Endothelial cell of umbilical vein (primary cell): Measurements from ENCODE around the gene ERBB4. TPM values are rescaled to one million over a fixed set of nuclear protein-coding genes. Genes with fewer than 3 reads are reported as not detected.

Experiments used
- BruUV-seq: library from RNA; stranded (reverse); fragments of 400-500 nt; replicated peaks from 2 replicates; lab custom pipeline; 2021; lab: Mats Ljungman, UMichigan
- CTCF ChIA-PET: fragments of 300-600, 350-600 bp; sonication (Branson Sonifier 250); formaldehyde crosslinking; loops from one replicate; lab custom pipeline; 2021; ENCODE audit warnings: antibody characterized with exemption, inconsistent platforms; lab: Charles Lee
- POLR2A ChIA-PET: fragments of 300-600, 350-600 bp; sonication (Branson Sonifier 250); formaldehyde crosslinking; loops from one replicate; lab custom pipeline; 2021; ENCODE audit warnings: antibody characterized with exemption, inconsistent platforms; lab: Charles Lee
- DNase-seq: peaks from one replicate; pipeline ENCODE4 v3.0.0-alpha.2; 2011; ENCODE audit warnings: low read depth, low spot score
- FAIRE-seq: peaks from 2 replicates; lab custom pipeline; 2011; peaks lifted over from hg19 to GRCh38; lab: Jason Lieb, UNC
- H2AFZ ChIP-seq: 2 replicates; pipeline ENCODE4 v1.6.0; 2012; ENCODE audit warnings: low read depth, low read length, control low read depth, inconsistent platforms
- H3K27ac ChIP-seq: 2 replicates; pipeline ENCODE4 v1.5.1; 2011; ENCODE audit warnings: low read depth, mild to moderate bottlenecking, control low read depth, low read length, moderate library complexity; ENCODE audit not compliant: insufficient read depth
- H3K27me3 ChIP-seq, 2 experiments: 2 replicates each; pipeline versions ENCODE4 v1.6.0 to v1.6.1; 2011; ENCODE audit warnings: low read length in 2 of 2, mixed read lengths in 1 of 2; ENCODE audit not compliant: control insufficient read depth in 2 of 2, insufficient read depth in 2 of 2
- H3K36me3 ChIP-seq, 2 experiments: 2 replicates in 1 of 2; 3 replicates in 1 of 2; pipeline ENCODE4 v1.5.1; 2011; ENCODE audit warnings: low read length in 2 of 2, mild to moderate bottlenecking in 1 of 2, moderate library complexity in 1 of 2; ENCODE audit not compliant: control insufficient read depth in 2 of 2, insufficient read depth in 2 of 2; ENCODE audit errors: extremely low read depth in 1 of 2
- H3K4me1 ChIP-seq: 3 replicates; pipeline ENCODE4 v1.5.1; 2011; ENCODE audit warnings: mild to moderate bottlenecking, low read length; ENCODE audit not compliant: control insufficient read depth, insufficient read depth; ENCODE audit errors: extremely low read depth
- H3K4me2 ChIP-seq: 2 replicates; pipeline ENCODE4 v1.6.1; 2011; ENCODE audit warnings: low read length, control low read depth, mixed read lengths; ENCODE audit not compliant: insufficient read depth
- H3K4me3 ChIP-seq, 3 experiments: fragments of 200-600 bp in 1 of 3; sonication (generic), shearing (Covaris generic) in 1 of 3; replicated peaks in 1 of 3; 2 replicates each; pipeline ENCODE4 v1.5.1; 2011 to 2016; ENCODE audit warnings: control low read depth in 3 of 3, low read length in 3 of 3, mild to moderate bottlenecking in 2 of 3, inconsistent platforms in 1 of 3, low read depth in 1 of 3, moderate library complexity in 1 of 3; ENCODE audit not compliant: insufficient read depth in 1 of 3
- H3K79me2 ChIP-seq: 2 replicates; pipeline ENCODE4 v1.6.0; 2012; ENCODE audit warnings: low read length, inconsistent platforms; ENCODE audit not compliant: control insufficient read depth, insufficient read depth
- H3K9ac ChIP-seq: replicated peaks from 2 replicates; pipeline ENCODE3; 2011; ENCODE audit warnings: low read length, control low read depth; ENCODE audit not compliant: insufficient read depth; ENCODE audit errors: extremely low read depth
- H3K9me1 ChIP-seq: replicated peaks from 3 replicates; pipeline ENCODE4 v1.6.0; 2011; ENCODE audit warnings: mild to moderate bottlenecking, low read length; ENCODE audit not compliant: control insufficient read depth, insufficient read depth; ENCODE audit errors: extremely low read depth
- H3K9me3 ChIP-seq: replicated peaks from 2 replicates; pipeline ENCODE4 v1.5.1; 2012; ENCODE audit warnings: low read length, inconsistent platforms; ENCODE audit not compliant: control insufficient read depth, insufficient read depth
- H4K20me1 ChIP-seq: replicated peaks from 2 replicates; pipeline ENCODE3; 2011; ENCODE audit warnings: mild to moderate bottlenecking, low read length; ENCODE audit not compliant: control insufficient read depth, insufficient read depth; ENCODE audit errors: extremely low read depth
- CTCF ChIP-seq, 2 donors: IDR thresholded peaks; 1 replicate in 1 of 2; 2 replicates in 1 of 2; pipeline ENCODE4 v1.5.1; 2011; ENCODE audit warnings: low read length in 2 of 2, mild to moderate bottlenecking in 2 of 2, moderate library complexity in 2 of 2, control low read depth in 1 of 2, inconsistent platforms in 1 of 2, low read depth in 1 of 2; ENCODE audit not compliant: insufficient read depth in 1 of 2; ENCODE audit errors: extremely low read depth in 1 of 2
- EZH2 ChIP-seq: IDR thresholded peaks from 2 replicates; pipeline ENCODE4 v1.6.1; 2012; ENCODE audit warnings: borderline replicate concordance, low read depth, mild to moderate bottlenecking, moderate library complexity, low read length, inconsistent platforms; ENCODE audit not compliant: severe bottlenecking
- FOS ChIP-seq: IDR thresholded peaks from 2 replicates; pipeline ENCODE4 v1.6.1; 2011; ENCODE audit warnings: mild to moderate bottlenecking, low read length, moderate library complexity, borderline replicate concordance; ENCODE audit not compliant: insufficient read depth
- GATA2 ChIP-seq: IDR thresholded peaks from 2 replicates; pipeline ENCODE4 v1.7.0; 2011; ENCODE audit warnings: low read depth, mild to moderate bottlenecking, moderate library complexity, mixed read lengths, low read length; ENCODE audit not compliant: insufficient read length, insufficient read depth
- JUN ChIP-seq: IDR thresholded peaks from 2 replicates; pipeline ENCODE4 v1.6.1; 2011; ENCODE audit warnings: borderline replicate concordance, low read depth; ENCODE audit not compliant: insufficient read length, insufficient read depth
- MYC ChIP-seq: IDR thresholded peaks from one replicate; pipeline ENCODE4 v1.6.1; 2011; ENCODE audit warnings: mild to moderate bottlenecking, low read depth, low read length
- POLR2A ChIP-seq: IDR thresholded peaks from 2 replicates; pipeline ENCODE4 v1.6.1; 2012; ENCODE audit warnings: low read depth, mild to moderate bottlenecking, control low read depth, low read length
- POLR2AphosphoS5 ChIP-seq: IDR thresholded peaks from 2 replicates; pipeline ENCODE4 v1.6.1; 2012; ENCODE audit warnings: low read depth, mild to moderate bottlenecking, control low read depth, low read length, moderate library complexity; ENCODE audit not compliant: insufficient read depth
- dilution Hi-C: fragments of 300-500 bp; cut with MboI; formaldehyde crosslinking; loops from one replicate; pipeline ENCODE4 v1.15.0; 2019; ENCODE audit warnings: low sequenced_read_pairs; ENCODE audit not compliant: extremely low pct_ligation_motif_present
- intact Hi-C: fragments of 100-400 bp; cut with micrococcal nuclease; formaldehyde crosslinking; loops from one replicate; pipeline ENCODE4 v1.10.0; 2022
- polyA plus RNA-seq, 4 experiments: library from polyadenylated mRNA; depleted of rRNA in 3 of 4; stranded (reverse) in 3 of 4; unstranded in 1 of 4; fragments of >200 nt; gene quantifications; 2 replicates each; pipeline versions ENCODE4 v1.2.1 to v1.2.3, GENCODE V29; 2011 to 2012; ENCODE audit warnings: missing spikeins in 1 of 4
- total RNA-seq: library from RNA; stranded (reverse); gene quantifications from 2 replicates; pipeline ENCODE4 v1.2.3, GENCODE V29; 2021
- TF ChIP-seq, protein P1 (sequence below): IDR thresholded peaks from 2 replicates; pipeline ENCODE4 v1.6.1; 2011; ENCODE audit not compliant: insufficient read depth, insufficient read length

The ERBB4 gene
- total and polyA plus RNA-seq, 2 donors (not counting 3 experiments of a cell fraction or from before 2014, with no cell fraction given) = 0.01 to 0.27 TPM

- no peak overlapping the region for H3K4me2 ChIP-seq
- no peak for FAIRE-seq
- no peaks in the 10 kb centered on the region for H3K79me2 ChIP-seq
- H3K9me3 ChIP-seq = no peaks in the 10 kb centered on the region
- H4K20me1 ChIP-seq = no peaks in the 10 kb centered on the region
- TF ChIP-seq, protein P1, sequence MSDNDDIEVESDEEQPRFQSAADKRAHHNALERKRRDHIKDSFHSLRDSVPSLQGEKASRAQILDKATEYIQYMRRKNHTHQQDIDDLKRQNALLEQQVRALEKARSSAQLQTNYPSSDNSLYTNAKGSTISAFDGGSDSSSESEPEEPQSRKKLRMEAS = no peak
- no peak for TF ChIP-seq POLR2AphosphoS5
- no peak for TF ChIP-seq JUN
- no peak for TF ChIP-seq FOS
- TF ChIP-seq POLR2A = no peak
- TF ChIP-seq CTCF (IDR thresholded peaks at IDR 0.05; ENCODE audit: extremely low read depth in 1 of 2, insufficient read depth in 1 of 2, low read depth in 1 of 2, low read length in 2 of 2) = no peak
- TF ChIP-seq MYC = no peak
- TF ChIP-seq GATA2 = no peak
- TF ChIP-seq EZH2 = no peak
- DNase-seq = no peak
- H3K27ac ChIP-seq = no peak overlapping the region
- H3K36me3 ChIP-seq = no peaks in the 10 kb centered on the region
- no peaks in the 10 kb centered on the region for H3K27me3 ChIP-seq
- no peak overlapping the region for H3K9ac ChIP-seq
- no TSS peak for BruUV-seq
- ChIA-PET CTCF (interaction anchor here (0.9 to 2.5 kb wide), 4 partner anchors 10 to 342 kb away, joined by 3 to 6 read pairs (median 3); no protein-coding TSS in a partner anchor), POLR2A (no interaction called here)
- H3K4me1 ChIP-seq = no peaks in the 10 kb centered on the region
- H3K4me3 ChIP-seq = no peak overlapping the region
- dilution Hi-C loops = no loop called here
- H3K9me1 ChIP-seq = no peaks in the 10 kb centered on the region
- intact Hi-C loops = no loop called here
- H2AFZ ChIP-seq = no peak overlapping the region
These were observed 634.6 kb downstream of the ERBB4 start for GRCh38 chr2:211903961-211904360.
